GM19372 (cell line): ENCODE results near the gene RASGRP2.

Experiments
- ATAC-seq: cut with Tn5 transposase; IDR thresholded peaks from one replicate; pipeline ENCODE4 v1.9.1; 2021; ENCODE audit warnings: mild to moderate bottlenecking, low read depth, moderate library complexity; ENCODE audit not compliant: unreplicated experiment

The RASGRP2 gene

GRCh38 chr11:64742889-64743590, 902 bp downstream of the RASGRP2 start:
- no peak for ATAC-seq

GRCh38 chr11:64742087-64742888, 1.7 kb downstream of the RASGRP2 start:
- ATAC-seq, result no peak

DNA sequence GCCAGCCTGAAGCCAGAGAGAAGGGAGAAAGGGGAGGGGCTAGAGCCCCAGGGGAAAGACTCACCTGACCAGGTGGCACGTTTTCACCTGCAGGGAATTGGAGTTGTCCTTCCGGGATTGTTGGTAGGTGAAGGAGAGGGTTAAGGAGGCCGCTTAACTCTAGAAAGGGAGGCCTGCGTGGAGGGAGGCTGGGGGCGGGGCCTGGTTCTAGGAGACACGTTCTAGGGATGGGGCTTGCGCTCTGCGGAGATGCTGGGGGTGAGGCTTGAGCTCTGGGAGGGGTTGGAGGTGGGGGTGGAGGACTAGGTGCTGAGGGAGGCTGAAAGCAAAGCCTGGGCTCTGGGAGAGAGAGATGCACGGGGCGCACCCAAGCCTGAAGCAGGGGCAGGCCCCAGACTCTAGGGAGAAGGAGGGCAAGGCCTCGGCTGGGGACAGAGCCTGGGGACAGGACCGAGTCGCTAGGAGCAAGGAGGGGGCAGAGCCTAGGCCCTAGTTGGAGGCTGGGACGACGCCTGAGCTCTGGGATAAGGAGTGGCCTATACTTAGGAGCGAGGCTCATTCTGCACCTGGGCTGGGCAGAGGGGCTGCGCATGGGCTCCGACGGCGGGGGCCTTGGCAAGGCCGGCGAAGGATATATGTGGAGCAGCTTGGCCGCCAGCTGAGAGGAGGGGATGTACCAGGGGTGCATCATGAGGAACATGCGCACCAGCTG, 2.4 kb downstream of the RASGRP2 start:
- ATAC-seq, result no peak

GRCh38 chr11:64739871-64740270, 4.1 kb downstream of the RASGRP2 start:
- no peak for ATAC-seq

DNA sequence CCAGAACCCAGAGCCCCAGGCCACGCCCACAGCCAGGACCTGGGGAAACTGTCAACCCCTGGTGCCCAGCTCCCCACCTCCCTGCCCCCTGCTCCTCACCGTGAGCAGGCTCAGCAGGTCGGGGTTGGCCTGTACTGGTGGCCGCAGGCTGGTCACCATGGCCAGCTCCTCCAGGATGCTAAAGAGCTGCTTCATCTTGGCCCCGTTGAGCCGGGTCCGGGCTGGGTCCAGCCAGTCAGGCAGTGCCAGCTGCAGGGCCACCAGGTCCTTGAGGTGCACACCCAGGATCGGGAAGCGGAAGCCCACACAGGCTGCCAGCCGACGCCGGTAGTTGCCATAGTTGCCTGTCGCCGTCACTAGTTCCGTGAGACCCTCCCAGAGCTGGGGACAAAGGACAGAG, 7.3 kb downstream of the RASGRP2 start:
- ATAC-seq, result no peak

- ATAC-seq, result no peak
Observed at GRCh38 chr11:64735725-64736259, 8.2 kb downstream of the RASGRP2 start.

DNA sequence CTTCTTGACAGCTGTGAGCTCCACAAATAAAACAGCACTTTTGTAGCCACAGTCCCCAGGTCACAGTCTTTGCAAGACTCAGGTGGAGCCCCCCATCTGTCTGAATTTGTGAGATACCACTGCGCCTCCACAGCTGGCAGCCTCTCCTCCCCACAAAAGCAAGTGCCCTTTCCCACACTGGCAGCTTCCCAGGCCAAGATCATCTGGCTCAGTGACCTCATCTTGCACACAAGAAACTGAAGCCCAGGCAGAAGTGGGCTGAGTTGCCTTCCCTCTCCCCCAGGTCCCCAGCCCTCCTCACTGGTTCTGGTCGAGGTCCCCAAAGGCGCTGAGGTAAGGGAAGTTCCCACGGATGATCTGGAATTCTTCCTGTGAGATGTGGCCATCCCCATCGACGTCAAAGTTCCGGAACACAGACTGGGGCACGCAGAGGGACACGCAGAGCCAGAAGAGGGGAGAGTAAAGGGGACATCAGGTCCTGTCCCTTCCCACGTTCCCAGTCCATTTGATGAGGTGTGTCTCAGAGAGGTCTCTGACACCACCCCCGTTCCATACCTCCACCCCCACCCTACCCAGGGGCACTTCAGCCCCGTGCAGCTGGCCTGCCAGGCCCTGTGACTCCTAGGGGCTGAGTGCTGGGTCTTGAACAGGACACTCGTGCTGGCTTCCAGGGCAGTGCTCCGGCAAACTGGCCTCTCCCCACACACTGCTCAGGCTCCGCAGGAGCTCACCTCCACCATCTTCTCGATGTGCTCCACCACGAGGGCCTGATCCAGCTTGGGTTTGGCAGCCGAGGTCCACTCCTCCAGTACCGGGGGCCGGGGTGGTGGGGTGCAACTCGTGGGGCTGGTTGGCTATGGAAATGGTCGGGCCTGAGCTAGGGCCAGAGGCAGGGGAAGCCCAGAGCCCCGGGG, 8.9 kb downstream of the RASGRP2 start:
- ATAC-seq, result no peak

DNA sequence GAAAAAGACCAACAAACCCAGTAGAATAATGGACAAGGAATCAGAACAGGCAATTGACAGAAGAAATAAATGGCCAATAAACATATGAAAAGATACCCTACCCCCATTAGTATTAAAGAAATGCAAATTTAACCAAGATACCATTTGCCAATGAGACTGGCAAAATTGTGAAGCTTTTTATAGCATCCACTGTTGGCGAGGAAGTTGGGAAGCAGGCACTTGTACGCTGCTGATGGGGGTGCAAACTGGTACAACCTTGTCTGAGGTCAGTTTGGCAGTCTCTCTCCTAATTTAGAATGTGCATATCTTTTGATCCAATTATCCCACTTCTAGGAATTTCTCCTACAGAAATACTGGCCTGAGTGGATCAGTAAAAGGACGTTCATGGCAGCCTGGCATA, 12.3 kb downstream of the RASGRP2 start:
- no peak for ATAC-seq

DNA sequence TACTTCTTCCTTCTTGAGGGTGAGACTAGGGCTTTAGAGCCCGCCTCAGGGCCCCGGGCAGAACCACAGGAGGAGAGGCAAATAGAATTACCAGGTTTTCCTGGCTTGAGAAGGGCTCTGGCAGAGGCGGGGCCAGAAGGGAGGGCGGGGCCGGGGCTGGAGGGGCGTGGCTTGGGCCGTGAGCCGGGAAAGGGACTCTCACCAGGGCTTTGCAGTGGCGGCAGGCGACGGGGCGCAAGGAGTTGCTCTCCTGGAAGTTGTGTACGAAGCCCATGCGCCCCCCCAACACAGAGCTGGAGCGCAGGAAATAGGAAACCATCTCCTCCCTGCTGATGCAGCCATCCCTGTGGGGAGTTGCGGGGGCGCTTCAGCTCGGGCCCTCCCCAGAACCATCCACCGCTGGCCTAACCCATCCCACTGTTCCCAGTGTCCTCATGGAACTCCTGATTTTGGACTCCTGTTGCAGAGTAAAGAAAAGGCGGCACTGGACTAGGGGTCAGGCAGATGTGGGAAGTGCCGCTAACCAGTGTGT, 14.0 kb downstream of the RASGRP2 start:
- no peak for ATAC-seq

GRCh38 chr11:64728757-64729365, 15.1 kb downstream of the RASGRP2 start:
- no peak for ATAC-seq

- no peak for ATAC-seq
Observed at GRCh38 chr11:64726867-64727530, 16.9 kb downstream of the RASGRP2 start.

DNA sequence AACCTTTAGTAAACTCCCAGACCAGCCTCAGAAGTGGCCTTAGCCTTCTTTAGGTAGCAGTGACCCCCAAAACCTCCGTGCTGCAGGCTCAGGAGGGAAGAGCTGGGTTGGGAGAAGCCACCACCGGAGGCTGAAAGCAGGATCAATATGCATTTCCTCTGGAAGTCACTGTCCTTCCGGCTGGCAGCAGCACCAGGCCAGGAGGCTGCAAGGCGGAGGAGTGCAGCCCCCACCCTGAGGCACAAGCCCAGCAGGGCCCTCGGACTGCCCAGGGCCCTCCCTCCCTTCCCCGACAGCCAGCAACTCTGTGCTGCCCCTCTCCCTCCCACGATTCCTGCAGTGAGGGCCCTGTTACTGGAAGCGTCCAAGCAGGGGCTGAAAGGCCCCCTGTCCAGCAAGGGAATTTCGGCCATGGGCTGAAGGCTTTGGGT, 17.7 kb downstream of the RASGRP2 start:
- no peak for ATAC-seq

- ATAC-seq, result no peak
Observed at GRCh38 chr11:64724863-64725532, 18.9 kb downstream of the RASGRP2 start.

DNA sequence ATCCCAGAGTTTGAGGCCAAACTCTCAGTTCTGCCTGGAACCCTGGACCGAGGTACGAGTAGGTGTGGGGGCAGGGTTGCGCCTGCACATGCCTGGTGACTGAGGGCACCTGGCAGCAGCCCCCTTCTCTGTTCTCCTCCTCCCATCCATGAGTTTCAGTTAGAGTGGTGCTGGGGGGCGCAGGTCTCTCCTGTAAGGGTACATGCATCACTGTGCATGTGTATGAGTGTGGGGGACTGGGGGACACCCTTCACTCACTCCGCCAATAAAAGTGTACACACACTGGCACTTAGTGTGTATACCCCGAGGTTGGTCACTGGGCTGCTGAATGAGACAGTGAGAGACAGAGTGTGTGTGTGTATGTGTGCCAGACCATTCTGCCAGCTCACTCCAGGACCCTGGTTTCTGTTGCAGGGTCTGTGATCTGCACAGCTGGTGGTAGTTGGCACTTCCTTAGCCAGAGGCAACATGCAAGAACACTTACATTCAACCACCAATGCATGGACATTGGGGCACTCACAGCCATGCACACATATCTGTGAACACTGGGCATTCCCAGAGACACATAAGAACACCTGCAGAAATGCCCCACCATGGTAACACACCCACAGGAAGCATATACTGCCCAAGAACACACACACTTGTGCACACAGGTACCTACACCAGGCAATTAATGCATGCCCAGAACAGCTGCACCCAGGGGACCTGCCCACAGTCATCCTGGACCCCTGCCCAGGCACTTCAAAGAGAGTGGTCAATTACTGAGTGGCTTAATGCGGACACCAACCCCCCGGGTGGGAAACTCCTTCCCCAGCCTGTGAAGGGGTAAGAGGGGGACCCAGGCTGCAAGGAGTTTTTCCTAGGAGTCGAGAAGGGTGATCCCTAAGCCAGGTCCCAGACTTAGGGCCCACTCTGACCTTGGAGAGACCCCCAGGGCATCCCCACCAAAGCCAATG, 19.8 kb downstream of the RASGRP2 start:
- ATAC-seq, result no peak

GRCh38 chr11:64723117-64723906, 20.6 kb downstream of the RASGRP2 start, which contains the start of gene NRXN2:
NRXN2 (minus strand) TSS chr11:64723197; CDS start chr11:64713699, 9,498 bp downstream.
- ATAC-seq, result peak; percentile 90
